Kidney (tissue), 14 donors: Measurements from ENCODE around the gene PRKACA. TPM values are rescaled to one million over a fixed set of nuclear protein-coding genes. Genes with fewer than 3 reads are reported as not detected.

Experiments
- DNase-seq, 5 donors: peaks; one replicate each; pipeline ENCODE4 v3.0.0-alpha.2; 2013 to 2020
- FAIRE-seq: peaks from 2 replicates; lab custom pipeline; 2012; peaks lifted over from hg19 to GRCh38; lab: Jason Lieb, UNC
- H3K27ac ChIP-seq, 2 donors: one replicate each; pipeline ENCODE4 v1.7.0; 2013; ENCODE audit warnings: low read depth in 2 of 2, low read length in 2 of 2, inconsistent platforms in 1 of 2
- H3K27me3 ChIP-seq: one replicate; pipeline ENCODE4 v1.7.1; 2013; ENCODE audit warnings: low read length, inconsistent platforms; ENCODE audit not compliant: control insufficient read depth, insufficient read depth
- H3K36me3 ChIP-seq, 3 donors: one replicate each; pipeline versions ENCODE4 v1.7.0 to v1.7.1; 2013; ENCODE audit warnings: low read length in 3 of 3, control low read depth in 1 of 3, inconsistent platforms in 1 of 3; ENCODE audit not compliant: insufficient read depth in 3 of 3, control insufficient read depth in 2 of 3
- H3K4me1 ChIP-seq, 3 donors: one replicate each; pipeline versions ENCODE4 v1.7.0 to v1.7.1; 2013; ENCODE audit warnings: low read length in 3 of 3, inconsistent platforms in 1 of 3, low read depth in 1 of 3; ENCODE audit not compliant: control insufficient read depth in 2 of 3, insufficient read depth in 2 of 3
- H3K4me3 ChIP-seq, 3 donors: one replicate each; pipeline versions ENCODE4 v1.7.0 to v1.8.1; 2013; ENCODE audit warnings: low read length in 3 of 3, control low read depth in 1 of 3, inconsistent platforms in 1 of 3
- H3K9ac ChIP-seq, 3 donors: one replicate each; pipeline versions ENCODE4 v1.7.0 to v1.7.1; 2013; ENCODE audit warnings: low read length in 3 of 3, control low read depth in 1 of 3, inconsistent platforms in 1 of 3
- H3K9me3 ChIP-seq, 3 donors: one replicate each; pipeline versions ENCODE4 v1.7.0 to v1.7.1; 2013; ENCODE audit warnings: low read length in 3 of 3, control low read depth in 1 of 3, inconsistent platforms in 1 of 3; ENCODE audit not compliant: control insufficient read depth in 2 of 3, insufficient read depth in 1 of 3
- CTCF ChIP-seq: IDR thresholded peaks from 3 replicates; pipeline ENCODE4 v1.5.1; 2012; ENCODE audit warnings: mild to moderate bottlenecking, moderate library complexity, borderline replicate concordance; ENCODE audit not compliant: insufficient read depth; ENCODE audit errors: extremely low read depth
- intact Hi-C: fragments of 100-400 bp; cut with DNase I; formaldehyde crosslinking; loops from one replicate; pipeline ENCODE4 v1.11.1; 2022
- polyA plus RNA-seq: library from polyadenylated mRNA; stranded (reverse); fragments of 350-450 nt; fragmentation: Illumina TruSeq; extraction: RNeasy Lipid Tissue Mini Kit (QIAGEN cat#74804); gene quantifications from one replicate; pipeline ENCODE4 v1.2.3, GENCODE V29; 2014; ENCODE audit warnings: low read depth, low replicate concordance; ENCODE audit not compliant: insufficient read depth
- total RNA-seq: library from RNA; stranded (reverse); fragmentation: NEBNext Ultra II Directional; extraction: Animal tissue kit (Norgen Biotek cat#: 25700); gene quantifications from one replicate; pipeline ENCODE4 v1.2.1, GENCODE V29; 2021
- donor health status: control.
- donor health status: control.
- donor health status: control.
- donor health status: control.
- donor health status: control.
- donor health status: DM: yes; HTN: yes; CAD: no.
- donor health status: Normal renal cell carcinoma (clear cell type).

Gene PRKACA
- total and polyA plus RNA-seq, 2 donors from 2014 or later, result 51.4 to 92.3 TPM

- H3K36me3 ChIP-seq, result no peaks in the 10 kb centered on the region
- intact Hi-C loops, result no loop called here
- DNase-seq, result no peak
- TF ChIP-seq CTCF, result no peak
- H3K4me1 ChIP-seq, result peaks cover 0 to 5% (median 0%) of the 10 kb centered on the region in 3 donors
- H3K27ac ChIP-seq, result no peak overlapping the region
- H3K9me3 ChIP-seq, result no peaks in the 10 kb centered on the region
- no peak for FAIRE-seq
- no peak overlapping the region for H3K4me3 ChIP-seq
- no peaks in the 10 kb centered on the region for H3K27me3 ChIP-seq
- no peak overlapping the region for H3K9ac ChIP-seq
These were observed 9.6 kb upstream of the PRKACA start for GRCh38 chr19:14127176-14127575.

- intact Hi-C loops, result no loop called here
- TF ChIP-seq CTCF, result no peak
- Histone ChIP-seq H3K27me3 (no peaks in the 10 kb centered on the region), H3K36me3 (no peaks in the 10 kb centered on the region), H3K4me1 (peaks cover 0 to 18% (median 17%) of the 10 kb centered on the region in 3 donors), H3K9ac (no peak overlapping the region), H3K4me3 (no peak overlapping the region), H3K9me3 (no peaks in the 10 kb centered on the region), H3K27ac (no peak overlapping the region)
- no peak for FAIRE-seq
- DNase-seq, result no peak
These were observed 5.4 kb upstream of the PRKACA start for GRCh38 chr19:14122924-14123323.

- Histone ChIP-seq H3K9me3 (no peaks in the 10 kb centered on the region), H3K4me1 (peaks cover 0 to 27% (median 25%) of the 10 kb centered on the region in 3 donors), H3K27me3 (no peaks in the 10 kb centered on the region), H3K36me3 (no peaks in the 10 kb centered on the region), H3K9ac (peak overlapping the region in 1 of 3 donors; percentile 17), H3K4me3 (no peak overlapping the region), H3K27ac (no peak overlapping the region)
- TF ChIP-seq CTCF, result no peak
- FAIRE-seq, result no peak
- intact Hi-C loops, result no loop called here
- DNase-seq, result no peak
These were observed 2.9 kb upstream of the PRKACA start for GRCh38 chr19:14120497-14120780.
